Measurements from ENCODE around the gene FRZB.

GRCh38 chr2:182866461-182867406 is at the start of gene FRZB:
- no peak for TF ChIP-seq YY1 (IDR thresholded peaks at IDR 0.05; ENCODE audit: insufficient read depth, insufficient read length)
- no peak for TF ChIP-seq ZNF274 (IDR thresholded peaks at IDR 0.05; ENCODE audit: low read depth, low read length)

Measured in NT2/D1 (cell line).